ENCODE results near the gene MYO1D.

DNA sequence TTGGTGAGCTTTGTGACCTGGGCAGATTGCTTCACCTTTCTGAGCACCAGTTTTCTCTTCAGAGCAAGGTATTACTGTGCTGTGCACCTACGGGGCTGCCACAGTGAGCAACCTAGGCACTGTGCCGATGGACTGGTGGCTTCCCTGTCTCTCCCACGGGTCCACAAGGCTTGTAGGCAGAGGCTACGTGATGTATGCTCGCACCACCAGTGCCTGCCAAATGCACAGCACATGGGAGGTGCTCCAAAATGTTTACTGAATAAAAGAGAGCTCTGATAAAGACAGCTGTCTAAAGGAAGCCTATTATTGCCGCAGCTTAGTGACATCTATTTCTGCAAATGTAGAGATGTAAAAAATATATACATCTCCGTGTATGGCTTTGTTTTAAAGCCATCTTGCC lies 251.0 kb downstream of the MYO1D start:
- TF ChIP-seq, protein P1, sequence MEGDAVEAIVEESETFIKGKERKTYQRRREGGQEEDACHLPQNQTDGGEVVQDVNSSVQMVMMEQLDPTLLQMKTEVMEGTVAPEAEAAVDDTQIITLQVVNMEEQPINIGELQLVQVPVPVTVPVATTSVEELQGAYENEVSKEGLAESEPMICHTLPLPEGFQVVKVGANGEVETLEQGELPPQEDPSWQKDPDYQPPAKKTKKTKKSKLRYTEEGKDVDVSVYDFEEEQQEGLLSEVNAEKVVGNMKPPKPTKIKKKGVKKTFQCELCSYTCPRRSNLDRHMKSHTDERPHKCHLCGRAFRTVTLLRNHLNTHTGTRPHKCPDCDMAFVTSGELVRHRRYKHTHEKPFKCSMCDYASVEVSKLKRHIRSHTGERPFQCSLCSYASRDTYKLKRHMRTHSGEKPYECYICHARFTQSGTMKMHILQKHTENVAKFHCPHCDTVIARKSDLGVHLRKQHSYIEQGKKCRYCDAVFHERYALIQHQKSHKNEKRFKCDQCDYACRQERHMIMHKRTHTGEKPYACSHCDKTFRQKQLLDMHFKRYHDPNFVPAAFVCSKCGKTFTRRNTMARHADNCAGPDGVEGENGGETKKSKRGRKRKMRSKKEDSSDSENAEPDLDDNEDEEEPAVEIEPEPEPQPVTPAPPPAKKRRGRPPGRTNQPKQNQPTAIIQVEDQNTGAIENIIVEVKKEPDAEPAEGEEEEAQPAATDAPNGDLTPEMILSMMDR (IDR thresholded peaks at IDR 0.05) = no peak
- TF ChIP-seq POLR2A (IDR thresholded peaks at IDR 0.05) (no peak), EP300 (IDR thresholded peaks at IDR 0.05) (no peak)
